Common myeloid progenitor, CD34-positive (primary cell): ENCODE results near the gene TMEM60.

Source experiments
- CTCF ChIA-PET: fragments of 350-600 bp; sonication (Branson Sonifier 250); formaldehyde crosslinking; loops from one replicate; lab custom pipeline; 2021; ENCODE audit warnings: antibody characterized with exemption; lab: Charles Lee
- POLR2A ChIA-PET: fragments of 350-600 bp; sonication (Branson Sonifier 250); formaldehyde crosslinking; loops from one replicate; lab custom pipeline; 2021; ENCODE audit warnings: antibody characterized with exemption; lab: Charles Lee
- DNase-seq, 3 donors: peaks; one replicate each; pipeline versions ENCODE4 v3.0.0 to v3.0.0-alpha.2; 2013
- H3K27ac ChIP-seq, 2 experiments: 1 replicate in 1 of 2; 2 replicates in 1 of 2; pipeline ENCODE4 v1.7.0; 2013; ENCODE audit warnings: inconsistent platforms in 2 of 2, low read length in 2 of 2, mild to moderate bottlenecking in 2 of 2, low read depth in 1 of 2, moderate library complexity in 1 of 2; ENCODE audit not compliant: severe bottlenecking in 2 of 2, insufficient read depth in 1 of 2, poor library complexity in 1 of 2
- H3K27me3 ChIP-seq, 5 experiments: replicated peaks in 2 of 5; 1 replicate in 3 of 5; 2 replicates in 2 of 5; pipeline versions ENCODE4 v1.6.1 to v1.7.0; 2013; ENCODE audit warnings: low read length in 4 of 5, mild to moderate bottlenecking in 2 of 5, moderate library complexity in 2 of 5, inconsistent platforms in 1 of 5; ENCODE audit not compliant: insufficient read depth in 5 of 5, control insufficient read depth in 4 of 5
- H3K36me3 ChIP-seq, 4 experiments: 1 replicate in 2 of 4; 2 replicates in 2 of 4; pipeline versions ENCODE4 v1.6.1 to v1.7.0; 2013; ENCODE audit warnings: low read length in 3 of 4, control low read depth in 1 of 4, mild to moderate bottlenecking in 1 of 4; ENCODE audit not compliant: control insufficient read depth in 4 of 4, insufficient read depth in 4 of 4
- H3K4me1 ChIP-seq, 4 experiments: 1 replicate in 3 of 4; 2 replicates in 1 of 4; pipeline versions ENCODE4 v1.6.1 to v1.7.1; 2013; ENCODE audit warnings: low read length in 3 of 4, mild to moderate bottlenecking in 3 of 4, control low read depth in 1 of 4, inconsistent platforms in 1 of 4, moderate library complexity in 1 of 4; ENCODE audit not compliant: control insufficient read depth in 4 of 4, insufficient read depth in 4 of 4; ENCODE audit errors: control extremely low read depth in 1 of 4
- H3K4me3 ChIP-seq, 7 experiments: 1 replicate in 4 of 7; 2 replicates in 3 of 7; pipeline versions ENCODE4 v1.5.1 to v1.7.0; 2013; ENCODE audit warnings: mild to moderate bottlenecking in 7 of 7, low read length in 6 of 7, moderate library complexity in 6 of 7, inconsistent platforms in 2 of 7, low read depth in 2 of 7, control low read depth in 1 of 7; ENCODE audit not compliant: insufficient read depth in 4 of 7, control insufficient read depth in 1 of 7; ENCODE audit errors: extremely low read depth in 1 of 7
- H3K9me3 ChIP-seq, 5 experiments: 1 replicate in 4 of 5; 2 replicates in 1 of 5; pipeline versions ENCODE4 v1.6.1 to v1.7.1; 2013; ENCODE audit warnings: low read length in 4 of 5, mild to moderate bottlenecking in 2 of 5, inconsistent platforms in 1 of 5, low read depth in 1 of 5, moderate library complexity in 1 of 5; ENCODE audit not compliant: control insufficient read depth in 4 of 5, insufficient read depth in 2 of 5; ENCODE audit errors: control extremely low read depth in 1 of 5
- WGBS: methylation state at CpG from one replicate; pipeline ENCODE4 v1.1.5; 2013; ENCODE audit not compliant: insufficient coverage; 5-methylcytosine and 5-hydroxymethylcytosine counted together

TMEM60 gene

GRCh38 chr7:77800730-77801129 lies 2.5 kb upstream of the TMEM60 start:
- Histone ChIP-seq H3K27ac (no peak overlapping the region), H3K4me1 (peaks cover 29 to 57% (median 44%) of the 10 kb centered on the region in 4 experiments), H3K27me3 (no peaks in the 10 kb centered on the region), H3K9me3 (peaks cover 0 to 3% (median 0%) of the 10 kb centered on the region in 5 experiments), H3K36me3 (no peaks in the 10 kb centered on the region), H3K4me3 (peak overlapping the region in 1 of 7 experiments; percentile 85)
- ChIA-PET POLR2A (no interaction called here), CTCF (interaction anchor here (1.0 kb wide), 1 partner anchor 142 kb away, joined by 4 read pairs; no protein-coding TSS in a partner anchor)
- WGBS = no CpG with 5 or more reads among the region's 2 CpGs
- no peak for DNase-seq

GRCh38 chr7:77800158-77800557 lies 1.9 kb upstream of the TMEM60 start:
- Histone ChIP-seq H3K9me3 (no peaks in the 10 kb centered on the region), H3K4me3 (peak overlapping the region in 5 of 7 experiments; percentile 11 to 97 (median 15)), H3K27me3 (no peaks in the 10 kb centered on the region), H3K27ac (peak overlapping the region in 1 of 2 experiments; percentile 72), H3K4me1 (peaks cover 29 to 57% (median 44%) of the 10 kb centered on the region in 4 experiments), H3K36me3 (peaks cover 0 to 3% (median 0%) of the 10 kb centered on the region in 4 experiments)
- ChIA-PET CTCF (interaction anchor here (1.3 kb wide), 1 partner anchor 12 kb away, joined by 5 read pairs; no protein-coding TSS in a partner anchor), POLR2A (interaction anchor here (0.5 kb wide), 2 partner anchors 10 to 28 kb away, joined by 3 read pairs; no protein-coding TSS in a partner anchor)
- no peak for DNase-seq
- 23% methylated on average over 3 of the region's 4 CpGs for WGBS

GRCh38 chr7:77799078-77799964 lies 1.1 kb upstream of the TMEM60 start:
- H3K4me1 ChIP-seq = peaks cover 29 to 57% (median 43%) of the 10 kb centered on the region in 4 experiments
- no peaks in the 10 kb centered on the region for H3K27me3 ChIP-seq
- peak overlapping the region; percentile 78 to 99 (median 97) for H3K4me3 ChIP-seq
- CTCF ChIA-PET = interaction anchor here (0.8 to 1.7 kb wide), 6 partner anchors 13 to 147 kb away, joined by 3 to 7 read pairs (median 4); no protein-coding TSS in a partner anchor
- no peaks in the 10 kb centered on the region for H3K9me3 ChIP-seq
- H3K27ac ChIP-seq = peak overlapping the region in 1 of 2 experiments; percentile 72
- POLR2A ChIA-PET = interaction anchor here (0.5 kb wide), 2 partner anchors 11 to 27 kb away, joined by 3 read pairs; no protein-coding TSS in a partner anchor
- H3K36me3 ChIP-seq = peaks cover 0 to 6% (median 2%) of the 10 kb centered on the region in 4 experiments
- peak; percentile 43 to 84 (median 71) for DNase-seq
- 1% methylated on average over 46 of the region's 55 CpGs for WGBS

- Histone ChIP-seq H3K27ac (peak overlapping the region; percentile 69 to 84), H3K4me3 (peak overlapping the region; percentile 78 to 99 (median 97)), H3K9me3 (no peaks in the 10 kb centered on the region), H3K36me3 (peaks cover 0 to 9% (median 6%) of the 10 kb centered on the region in 4 experiments), H3K27me3 (no peaks in the 10 kb centered on the region), H3K4me1 (peaks cover 19 to 45% (median 33%) of the 10 kb centered on the region in 4 experiments)
- WGBS = 0% methylated on average over 34 of the region's 35 CpGs
- ChIA-PET CTCF (interaction anchor here (1.0 to 3.2 kb wide), 5 partner anchors 10 to 146 kb away, joined by 3 to 9 read pairs (median 5); no protein-coding TSS in a partner anchor), POLR2A (no interaction called here)
- DNase-seq = no peak
Observed at GRCh38 chr7:77797734-77798393, 370 bp downstream of the TMEM60 start.

- ChIA-PET CTCF (interaction anchor here (3.2 kb wide), 1 partner anchor 9 kb away, joined by 9 read pairs; no protein-coding TSS in a partner anchor), POLR2A (no interaction called here)
- H3K27ac ChIP-seq = no peak overlapping the region
- H3K27me3 ChIP-seq = no peaks in the 10 kb centered on the region
- peaks cover 0 to 9% (median 6%) of the 10 kb centered on the region in 4 experiments for H3K36me3 ChIP-seq
- peaks cover 17 to 37% (median 25%) of the 10 kb centered on the region in 4 experiments for H3K4me1 ChIP-seq
- no peak for DNase-seq
- peak overlapping the region in 6 of 7 experiments; percentile 78 to 99 (median 97) for H3K4me3 ChIP-seq
- no peaks in the 10 kb centered on the region for H3K9me3 ChIP-seq
- 96% methylated on average over 4 of the region's 5 CpGs for WGBS
Observed at GRCh38 chr7:77796960-77797359, 1.3 kb downstream of the TMEM60 start.

GRCh38 chr7:77796109-77796508 lies 2.1 kb downstream of the TMEM60 start:
- CTCF ChIA-PET = interaction anchor here (3.2 kb wide), 1 partner anchor 8 kb away, joined by 9 read pairs; no protein-coding TSS in a partner anchor
- WGBS = no CpG with 5 or more reads among the region's 3 CpGs
- no peaks in the 10 kb centered on the region for H3K27me3 ChIP-seq
- POLR2A ChIA-PET = no interaction called here
- H3K9me3 ChIP-seq = no peaks in the 10 kb centered on the region
- peaks cover 17 to 36% (median 24%) of the 10 kb centered on the region in 4 experiments for H3K4me1 ChIP-seq
- no peak overlapping the region for H3K27ac ChIP-seq
- no peak for DNase-seq
- H3K4me3 ChIP-seq = no peak overlapping the region
- H3K36me3 ChIP-seq = peaks cover 0 to 9% (median 6%) of the 10 kb centered on the region in 4 experiments
